Endothelial cell of umbilical vein (primary cell): ENCODE results near the gene PDE7B. TPM values are rescaled to one million over a fixed set of nuclear protein-coding genes. Genes with fewer than 3 reads are reported as not detected.
"Not testable (repeated sequence)": the region's sequence is repeated elsewhere in the genome, so short reads cannot be mapped to it uniquely, and the experiment has no call there.

Experiments
- BruUV-seq: library from RNA; stranded (reverse); fragments of 400-500 nt; replicated peaks from 2 replicates; lab custom pipeline; 2021; lab: Mats Ljungman, UMichigan
- CTCF ChIA-PET: fragments of 300-600, 350-600 bp; sonication (Branson Sonifier 250); formaldehyde crosslinking; loops from one replicate; lab custom pipeline; 2021; ENCODE audit warnings: antibody characterized with exemption, inconsistent platforms; lab: Charles Lee
- POLR2A ChIA-PET: fragments of 300-600, 350-600 bp; sonication (Branson Sonifier 250); formaldehyde crosslinking; loops from one replicate; lab custom pipeline; 2021; ENCODE audit warnings: antibody characterized with exemption, inconsistent platforms; lab: Charles Lee
- DNase-seq: peaks from one replicate; pipeline ENCODE4 v3.0.0-alpha.2; 2011; ENCODE audit warnings: low read depth, low spot score
- FAIRE-seq: peaks from 2 replicates; lab custom pipeline; 2011; peaks lifted over from hg19 to GRCh38; lab: Jason Lieb, UNC
- H2AFZ ChIP-seq: 2 replicates; pipeline ENCODE4 v1.6.0; 2012; ENCODE audit warnings: low read depth, low read length, control low read depth, inconsistent platforms
- H3K27ac ChIP-seq: 2 replicates; pipeline ENCODE4 v1.5.1; 2011; ENCODE audit warnings: low read depth, mild to moderate bottlenecking, control low read depth, low read length, moderate library complexity; ENCODE audit not compliant: insufficient read depth
- H3K27me3 ChIP-seq, 2 experiments: 2 replicates each; pipeline versions ENCODE4 v1.6.0 to v1.6.1; 2011; ENCODE audit warnings: low read length in 2 of 2, mixed read lengths in 1 of 2; ENCODE audit not compliant: control insufficient read depth in 2 of 2, insufficient read depth in 2 of 2
- H3K36me3 ChIP-seq, 2 experiments: 2 replicates in 1 of 2; 3 replicates in 1 of 2; pipeline ENCODE4 v1.5.1; 2011; ENCODE audit warnings: low read length in 2 of 2, mild to moderate bottlenecking in 1 of 2, moderate library complexity in 1 of 2; ENCODE audit not compliant: control insufficient read depth in 2 of 2, insufficient read depth in 2 of 2; ENCODE audit errors: extremely low read depth in 1 of 2
- H3K4me1 ChIP-seq: 3 replicates; pipeline ENCODE4 v1.5.1; 2011; ENCODE audit warnings: mild to moderate bottlenecking, low read length; ENCODE audit not compliant: control insufficient read depth, insufficient read depth; ENCODE audit errors: extremely low read depth
- H3K4me2 ChIP-seq: 2 replicates; pipeline ENCODE4 v1.6.1; 2011; ENCODE audit warnings: low read length, control low read depth, mixed read lengths; ENCODE audit not compliant: insufficient read depth
- H3K4me3 ChIP-seq, 3 experiments: fragments of 200-600 bp in 1 of 3; sonication (generic), shearing (Covaris generic) in 1 of 3; replicated peaks in 1 of 3; 2 replicates each; pipeline ENCODE4 v1.5.1; 2011 to 2016; ENCODE audit warnings: control low read depth in 3 of 3, low read length in 3 of 3, mild to moderate bottlenecking in 2 of 3, inconsistent platforms in 1 of 3, low read depth in 1 of 3, moderate library complexity in 1 of 3; ENCODE audit not compliant: insufficient read depth in 1 of 3
- H3K79me2 ChIP-seq: 2 replicates; pipeline ENCODE4 v1.6.0; 2012; ENCODE audit warnings: low read length, inconsistent platforms; ENCODE audit not compliant: control insufficient read depth, insufficient read depth
- H3K9ac ChIP-seq: replicated peaks from 2 replicates; pipeline ENCODE3; 2011; ENCODE audit warnings: low read length, control low read depth; ENCODE audit not compliant: insufficient read depth; ENCODE audit errors: extremely low read depth
- H3K9me1 ChIP-seq: replicated peaks from 3 replicates; pipeline ENCODE4 v1.6.0; 2011; ENCODE audit warnings: mild to moderate bottlenecking, low read length; ENCODE audit not compliant: control insufficient read depth, insufficient read depth; ENCODE audit errors: extremely low read depth
- H3K9me3 ChIP-seq: replicated peaks from 2 replicates; pipeline ENCODE4 v1.5.1; 2012; ENCODE audit warnings: low read length, inconsistent platforms; ENCODE audit not compliant: control insufficient read depth, insufficient read depth
- H4K20me1 ChIP-seq: replicated peaks from 2 replicates; pipeline ENCODE3; 2011; ENCODE audit warnings: mild to moderate bottlenecking, low read length; ENCODE audit not compliant: control insufficient read depth, insufficient read depth; ENCODE audit errors: extremely low read depth
- EZH2 ChIP-seq: IDR thresholded peaks from 2 replicates; pipeline ENCODE4 v1.6.1; 2012; ENCODE audit warnings: borderline replicate concordance, low read depth, mild to moderate bottlenecking, moderate library complexity, low read length, inconsistent platforms; ENCODE audit not compliant: severe bottlenecking
- dilution Hi-C: fragments of 300-500 bp; cut with MboI; formaldehyde crosslinking; loops from one replicate; pipeline ENCODE4 v1.15.0; 2019; ENCODE audit warnings: low sequenced_read_pairs; ENCODE audit not compliant: extremely low pct_ligation_motif_present
- intact Hi-C: fragments of 100-400 bp; cut with micrococcal nuclease; formaldehyde crosslinking; loops from one replicate; pipeline ENCODE4 v1.10.0; 2022
- polyA plus RNA-seq, 4 experiments: library from polyadenylated mRNA; depleted of rRNA in 3 of 4; stranded (reverse) in 3 of 4; unstranded in 1 of 4; fragments of >200 nt; gene quantifications; 2 replicates each; pipeline versions ENCODE4 v1.2.1 to v1.2.3, GENCODE V29; 2011 to 2012; ENCODE audit warnings: missing spikeins in 1 of 4
- total RNA-seq: library from RNA; stranded (reverse); gene quantifications from 2 replicates; pipeline ENCODE4 v1.2.3, GENCODE V29; 2021
- TF ChIP-seq, protein P1 (sequence below): IDR thresholded peaks from 2 replicates; pipeline ENCODE4 v1.6.1; 2011; ENCODE audit not compliant: insufficient read depth, insufficient read length

PDE7B gene
- total and polyA plus RNA-seq, 2 donors (not counting 3 experiments of a cell fraction or from before 2014, with no cell fraction given) = 20.6 to 25.1 TPM

DNA sequence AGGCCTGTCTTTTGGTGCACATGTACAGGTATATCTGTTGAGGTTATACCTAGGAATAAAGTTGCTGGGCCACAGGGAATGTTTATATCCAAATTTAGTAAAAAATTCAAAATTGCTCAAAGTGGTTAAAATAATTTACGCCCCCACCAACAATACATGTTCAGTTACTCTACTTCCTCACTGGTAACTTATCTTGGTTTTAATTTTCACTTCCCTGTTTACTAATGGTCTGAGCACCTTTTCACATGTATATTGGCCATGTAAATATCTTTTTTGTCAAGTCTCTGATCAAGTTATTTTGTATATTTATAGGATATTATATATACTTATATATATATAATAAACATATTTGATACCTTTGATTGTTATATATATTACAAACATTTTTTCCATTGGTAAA lies 9.7 kb downstream of the PDE7B start:
- intact Hi-C loops = no loop called here

DNA sequence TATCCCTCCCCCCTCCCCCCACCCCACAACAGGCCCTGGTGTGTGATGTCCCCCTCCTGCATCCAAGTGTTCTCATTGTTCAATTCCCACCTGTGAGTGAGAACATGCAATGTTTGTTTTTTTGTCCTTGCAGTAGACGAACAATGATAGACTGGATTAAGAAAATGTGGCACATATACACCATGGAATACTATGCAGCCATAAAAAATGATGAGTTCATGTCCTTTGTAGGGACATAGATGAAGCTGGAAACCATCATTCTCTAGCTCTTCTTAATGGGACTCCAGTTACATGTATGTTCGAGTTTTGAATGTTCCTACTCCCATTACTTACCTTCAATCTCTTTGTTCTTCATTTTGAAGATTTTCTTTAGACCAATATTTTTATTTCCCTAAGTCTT lies 13.4 kb downstream of the PDE7B start:
- H3K9me1 ChIP-seq, H3K9ac ChIP-seq, CTCF ChIA-PET, H3K79me2 ChIP-seq, POLR2A ChIA-PET, intact Hi-C loops, H3K4me1 ChIP-seq, DNase-seq, H3K27me3 ChIP-seq, H3K36me3 ChIP-seq, H3K27ac ChIP-seq, dilution Hi-C loops, H2AFZ ChIP-seq, H4K20me1 ChIP-seq, H3K9me3 ChIP-seq, H3K4me2 ChIP-seq, FAIRE-seq, H3K4me3 ChIP-seq, BruUV-seq: not testable (repeated sequence)

More for the DNA sequence above, 9.7 kb downstream of the PDE7B start:
- Histone ChIP-seq H3K36me3 (no peaks in the 10 kb centered on the region), H3K9me3 (no peaks in the 10 kb centered on the region), H3K4me2 (no peak overlapping the region), H3K27ac (no peak overlapping the region), H3K4me3 (no peak overlapping the region), H3K4me1 (no peaks in the 10 kb centered on the region), H4K20me1 (no peaks in the 10 kb centered on the region), H3K9ac (no peak overlapping the region), H2AFZ (no peak overlapping the region), H3K79me2 (no peaks in the 10 kb centered on the region), H3K27me3 (no peaks in the 10 kb centered on the region), H3K9me1 (no peaks in the 10 kb centered on the region)
- dilution Hi-C loops = no loop called here
- TF ChIP-seq, protein P1, sequence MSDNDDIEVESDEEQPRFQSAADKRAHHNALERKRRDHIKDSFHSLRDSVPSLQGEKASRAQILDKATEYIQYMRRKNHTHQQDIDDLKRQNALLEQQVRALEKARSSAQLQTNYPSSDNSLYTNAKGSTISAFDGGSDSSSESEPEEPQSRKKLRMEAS = no peak
- TF ChIP-seq EZH2 = no peak
- BruUV-seq = no TSS peak
- no peak for FAIRE-seq
- POLR2A ChIA-PET = no interaction called here
- CTCF ChIA-PET = no interaction called here
- DNase-seq = no peak
